ENCODE measurements around the gene MYL1. TPM values are rescaled to one million over a fixed set of nuclear protein-coding genes. Genes with fewer than 3 reads are reported as not detected.

Gene MYL1
- total and polyA plus RNA-seq, 2 of the 4 experiments (the other 2 are of a cell fraction), result not detected

- no peak overlapping the region for H2BK5ac ChIP-seq (ENCODE audit: low read depth, low read length, poor library complexity, severe bottlenecking)
- no peaks in the 10 kb centered on the region for H3K79me1 ChIP-seq (ENCODE audit: low read depth in 1 of 2, low read length in 2 of 2)
- no peak overlapping the region for H2BK120ac ChIP-seq (ENCODE audit: low read depth, low read length)
- H2BK20ac ChIP-seq (ENCODE audit: low read depth, low read length), result no peak overlapping the region
- in situ Hi-C loops (cut with MboI; ENCODE audit: low sequenced_read_pairs), result no loop called here
- H3K4me3 ChIP-seq (ENCODE audit: insufficient read depth, low read depth, low read length), result no peak overlapping the region
- no peak overlapping the region for H3K4ac ChIP-seq (ENCODE audit: low read depth, low read length)
- H2AK9ac ChIP-seq (replicated peaks; ENCODE audit: low read depth, low read length, poor library complexity), result no peak overlapping the region
- ATAC-seq (ENCODE audit: low read depth) (no peak), DNase-seq (no peak)
- no peak overlapping the region for H3K27ac ChIP-seq (ENCODE audit: insufficient read depth, low read length)
- no peak overlapping the region for H3K14ac ChIP-seq (replicated peaks; ENCODE audit: low read depth, low read length)
- TF ChIP-seq ELK1 (IDR thresholded peaks at IDR 0.05; ENCODE audit: borderline replicate concordance, low read depth, low read length), result no peak
- no peak for TF ChIP-seq MAFK (IDR thresholded peaks at IDR 0.05; ENCODE audit: low read depth, low read length)
- TF ChIP-seq CHD1 (IDR thresholded peaks at IDR 0.05; ENCODE audit: low read depth, low read length), result no peak
- no peak for TF ChIP-seq USF2 (IDR thresholded peaks at IDR 0.05; ENCODE audit: low read depth, low read length)
- TF ChIP-seq FOS (IDR thresholded peaks at IDR 0.05; ENCODE audit: low read depth, low read length), result no peak
- TF ChIP-seq BHLHE40 (IDR thresholded peaks at IDR 0.05; ENCODE audit: low read depth, low read length), result no peak
- no peak for TF ChIP-seq CEBPB (IDR thresholded peaks at IDR 0.05; ENCODE audit: low read depth, low read length)
- no peak for TF ChIP-seq RFX5 (IDR thresholded peaks at IDR 0.05; ENCODE audit: low read depth, low read length)
- TF ChIP-seq MXI1 (IDR thresholded peaks at IDR 0.05; ENCODE audit: borderline replicate concordance, low read depth, low read length), result no peak
- TF ChIP-seq MAZ (IDR thresholded peaks at IDR 0.05; ENCODE audit: borderline replicate concordance, low read depth, low read length), result no peak
- no peak for TF ChIP-seq CTCF (conservative IDR thresholded peaks at IDR 0.05; ENCODE audit: low read depth, low read length)
- no peak for TF ChIP-seq RAD21 (IDR thresholded peaks at IDR 0.05; ENCODE audit: low read length)
- no peak for TF ChIP-seq SMC3 (IDR thresholded peaks at IDR 0.05; ENCODE audit: low read depth, low read length)
- TF ChIP-seq NFE2L2 (IDR thresholded peaks at IDR 0.05; ENCODE audit: low read depth, low read length), result no peak
- TF ChIP-seq POLR2A (IDR thresholded peaks at IDR 0.05; ENCODE audit: low read depth, low read length), result no peak
- no peak overlapping the region for H3K18ac ChIP-seq (ENCODE audit: low read depth, low read length)
- no peaks in the 10 kb centered on the region for H3K4me1 ChIP-seq (ENCODE audit: control insufficient read depth, insufficient read depth, low read length)
- H2AFZ ChIP-seq (replicated peaks; ENCODE audit: low read length, poor library complexity), result no peak overlapping the region
- intact Hi-C loops (cut with micrococcal nuclease), result no loop called here
- no peak overlapping the region for H4K5ac ChIP-seq (ENCODE audit: low read depth, low read length)
- no peak overlapping the region for H3K23ac ChIP-seq (ENCODE audit: low read depth, low read length)
- H2AK5ac ChIP-seq (ENCODE audit: low read depth, low read length), result no peak overlapping the region
- no peak overlapping the region for H3K56ac ChIP-seq (ENCODE audit: extremely low read depth, insufficient read depth, low read length)
- H3K36me3 ChIP-seq (ENCODE audit: control insufficient read depth, insufficient read depth, low read length), result no peaks in the 10 kb centered on the region
- H2BK15ac ChIP-seq (ENCODE audit: low read depth, low read length), result no peak overlapping the region
- no peak overlapping the region for H3K4me2 ChIP-seq (ENCODE audit: low read depth, low read length)
- ChIA-PET POLR2A (ENCODE audit: unreplicated experiment) (no interaction called here), CTCF (interaction anchor here (0.6 kb wide), 1 partner anchor 260 kb away, joined by 3 read pairs; no protein-coding TSS in a partner anchor)
- no peak overlapping the region for H4K91ac ChIP-seq (ENCODE audit: insufficient read depth, low read depth, low read length)
- H3K27me3 ChIP-seq (ENCODE audit: control insufficient read depth, insufficient read depth, low read length), result no peaks in the 10 kb centered on the region
- H4K8ac ChIP-seq (ENCODE audit: low read depth in 2 of 2, low read length in 2 of 2), result no peak overlapping the region
- no TSS peak for BruUV-seq (replicated peaks)
- no peaks in the 10 kb centered on the region for H4K20me1 ChIP-seq (ENCODE audit: insufficient read depth, low read length)
- dilution Hi-C loops (cut with HindIII; ENCODE audit: low sequenced_read_pairs, unreplicated experiment), result no loop called here
- no peak overlapping the region for H3K9ac ChIP-seq (ENCODE audit: low read depth, low read length)
- no peaks in the 10 kb centered on the region for H3K9me1 ChIP-seq (ENCODE audit: insufficient read depth, low read length)
- no CpG with 5 or more reads among the region's 1 CpG for WGBS, 2 experiments (ENCODE audit: extremely low coverage in 2 of 2, insufficient read length in 1 of 2)
- no peaks in the 10 kb centered on the region for H3K9me3 ChIP-seq (ENCODE audit: control insufficient read depth, insufficient read depth, low read length)
Measured at GRCh38 chr2:210268281-210268680, 46.7 kb downstream of the MYL1 start.

All from IMR-90 (cell line).